ENCODE measurements around the gene SSH2.

Gene SSH2

GRCh38 chr17:29587591-29587990 lies 342.4 kb downstream of the SSH2 start (continued):
- TF ChIP-seq TSHZ2 (CRISPR knock-in tag; IDR thresholded peaks at IDR 0.05) = no peak
- TF ChIP-seq ZC3H10 (CRISPR knock-in tag; IDR thresholded peaks at IDR 0.05) = no peak
- no peak for TF ChIP-seq ISL1 (CRISPR knock-in tag; IDR thresholded peaks at IDR 0.05)
- TF ChIP-seq RARB (CRISPR knock-in tag; IDR thresholded peaks at IDR 0.05) = no peak
- no peak for TF ChIP-seq OSR1 (CRISPR knock-in tag; IDR thresholded peaks at IDR 0.05)
- TF ChIP-seq CSDC2 (CRISPR knock-in tag; IDR thresholded peaks at IDR 0.05) = no peak
- TF ChIP-seq TCF4 (CRISPR knock-in tag; IDR thresholded peaks at IDR 0.05; ENCODE audit: borderline replicate concordance) = no peak
- no peak for TF ChIP-seq CSRNP3 (CRISPR knock-in tag; IDR thresholded peaks at IDR 0.05)

- ATAC-seq = no peak
- TF ChIP-seq ZC3H10 (CRISPR knock-in tag; IDR thresholded peaks at IDR 0.05) = no peak
- no peak for TF ChIP-seq OSR1 (CRISPR knock-in tag; IDR thresholded peaks at IDR 0.05)
- no peak for TF ChIP-seq ZNF70 (CRISPR knock-in tag; IDR thresholded peaks at IDR 0.05)
- no peak for TF ChIP-seq TOX (CRISPR knock-in tag; IDR thresholded peaks at IDR 0.05; ENCODE audit: borderline replicate concordance)
- TF ChIP-seq CREB5 (CRISPR knock-in tag; IDR thresholded peaks at IDR 0.05; ENCODE audit: low read depth) = no peak
- TF ChIP-seq SNAI2 (CRISPR knock-in tag; IDR thresholded peaks at IDR 0.05) = no peak
These were observed 343.2 kb downstream of the SSH2 start for GRCh38 chr17:29586676-29587469.

- TF ChIP-seq ZC3H10 (CRISPR knock-in tag; IDR thresholded peaks at IDR 0.05) (no peak), ZNF8 (CRISPR knock-in tag; IDR thresholded peaks at IDR 0.05) (no peak), BACH2 (CRISPR knock-in tag; IDR thresholded peaks at IDR 0.05; ENCODE audit: borderline replicate concordance) (no peak), ZNF70 (CRISPR knock-in tag; IDR thresholded peaks at IDR 0.05) (no peak), SNAI2 (CRISPR knock-in tag; IDR thresholded peaks at IDR 0.05) (no peak)
These were observed 344.8 kb downstream of the SSH2 start for GRCh38 chr17:29585080-29585751.

GRCh38 chr17:29584452-29585079 lies 345.5 kb downstream of the SSH2 start:
- no peak for ATAC-seq
- TF ChIP-seq ARNTL (CRISPR knock-in tag; IDR thresholded peaks at IDR 0.05; ENCODE audit: borderline replicate concordance, low read depth) (no peak), BACH2 (CRISPR knock-in tag; IDR thresholded peaks at IDR 0.05; ENCODE audit: borderline replicate concordance) (no peak), OSR1 (CRISPR knock-in tag; IDR thresholded peaks at IDR 0.05) (no peak), CSRNP3 (CRISPR knock-in tag; IDR thresholded peaks at IDR 0.05) (no peak), POU6F1 (CRISPR knock-in tag; IDR thresholded peaks at IDR 0.05; ENCODE audit: borderline replicate concordance, low read depth) (no peak), ZC3H10 (CRISPR knock-in tag; IDR thresholded peaks at IDR 0.05) (no peak), ZNF70 (CRISPR knock-in tag; IDR thresholded peaks at IDR 0.05) (no peak), ZFP30 (CRISPR knock-in tag; IDR thresholded peaks at IDR 0.05) (no peak), TSHZ2 (CRISPR knock-in tag; IDR thresholded peaks at IDR 0.05) (no peak), RARB (CRISPR knock-in tag; IDR thresholded peaks at IDR 0.05) (no peak), PPARA (CRISPR knock-in tag; IDR thresholded peaks at IDR 0.05; ENCODE audit: borderline replicate concordance) (no peak), CREB5 (CRISPR knock-in tag; IDR thresholded peaks at IDR 0.05; ENCODE audit: low read depth) (no peak), ZFP3 (CRISPR knock-in tag; IDR thresholded peaks at IDR 0.05) (no peak)

More at GRCh38 chr17:29585080-29585751, 344.8 kb downstream of the SSH2 start:
- ATAC-seq = no peak
